Suprapubic skin (tissue), 4 donors: Measurements from ENCODE around the gene SCYGR7. TPM values are rescaled to one million over a fixed set of nuclear protein-coding genes. Genes with fewer than 3 reads are reported as not detected.

ENCODE experiments used
- DNase-seq, 2 donors: peaks; one replicate each; pipeline ENCODE4 v3.0.0-alpha.2; 2019; ENCODE audit warnings: low spot score in 2 of 2
- H3K27ac ChIP-seq: fragments of 200-600 bp; sonication (generic); one replicate; pipeline ENCODE4 v1.5.1; 2019
- H3K27me3 ChIP-seq: fragments of 200-600 bp; sonication (generic); one replicate; pipeline ENCODE4 v1.5.1; 2019
- H3K36me3 ChIP-seq: fragments of 200-600 bp; sonication (generic); one replicate; pipeline ENCODE4 v1.5.1; 2019
- H3K4me1 ChIP-seq: fragments of 200-600 bp; sonication (generic); one replicate; pipeline ENCODE4 v1.5.1; 2019
- H3K4me3 ChIP-seq: fragments of 200-600 bp; sonication (generic); one replicate; pipeline ENCODE4 v1.5.1; 2019; ENCODE audit warnings: mild to moderate bottlenecking
- H3K9me3 ChIP-seq: fragments of 200-600 bp; sonication (generic); one replicate; pipeline ENCODE4 v1.5.1; 2019
- EP300 ChIP-seq: sonication (generic); formaldehyde crosslinking; IDR thresholded peaks from one replicate; pipeline ENCODE4 v1.6.1; 2017; ENCODE audit warnings: antibody characterized with exemption
- POLR2A ChIP-seq, 2 donors: fragments of 450-650 bp; IDR thresholded peaks; one replicate each; pipeline ENCODE4 v1.6.1; 2017; ENCODE audit warnings: antibody characterized with exemption in 2 of 2, mild to moderate bottlenecking in 2 of 2, moderate library complexity in 2 of 2
- POLR2AphosphoS5 ChIP-seq, 3 donors: sonication (generic); formaldehyde crosslinking; IDR thresholded peaks; one replicate each; pipeline ENCODE4 v1.6.1; 2017; ENCODE audit warnings: antibody characterized with exemption in 3 of 3
- WGBS: methylation state at CpG from one replicate; pipeline ENCODE4 v1.1.5; 2018; 5-methylcytosine and 5-hydroxymethylcytosine counted together
- total RNA-seq, 4 donors: library from RNA; depleted of rRNA; stranded (reverse); fragments of >200 nt; gene quantifications; one replicate each; pipeline ENCODE4 v1.1.0, GENCODE V29; 2016
- TF ChIP-seq, protein P1 (sequence below), 2 donors: fragments of 200-600 bp in 1 of 2; fragments of 450-650 bp in 1 of 2; sonication (generic) in 1 of 2; IDR thresholded peaks; one replicate each; pipeline ENCODE4 v1.5.1; 2016 to 2019; ENCODE audit warnings: antibody characterized with exemption in 2 of 2, mild to moderate bottlenecking in 1 of 2, moderate library complexity in 1 of 2

SCYGR7 gene, protein sequence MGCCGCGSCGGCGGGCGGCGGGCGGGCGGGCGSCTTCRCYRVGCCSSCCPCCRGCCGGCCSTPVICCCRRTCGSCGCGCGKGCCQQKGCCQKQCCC
- total RNA-seq = not detected

DNA sequence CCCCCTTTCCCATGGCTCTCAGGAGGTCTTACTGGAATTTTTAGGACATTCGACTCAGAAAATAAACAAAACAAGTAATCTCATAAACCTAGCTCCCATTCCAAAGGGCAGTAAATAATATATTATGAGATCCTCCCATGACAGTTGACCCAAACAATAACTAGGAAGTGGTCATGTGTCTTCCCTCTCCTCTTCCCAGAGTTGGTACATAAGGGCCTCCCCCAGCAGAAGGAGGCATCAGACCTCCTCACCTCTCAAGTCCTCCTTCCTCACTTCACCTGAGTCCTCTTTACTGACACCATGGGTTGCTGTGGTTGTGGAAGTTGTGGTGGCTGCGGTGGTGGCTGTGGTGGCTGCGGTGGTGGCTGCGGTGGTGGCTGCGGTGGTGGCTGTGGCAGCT is at the start of gene SCYGR7:
Gene SCYGR7, plus strand, starts transcription at position 301 of the 400 bp plus-strand sequence. Its CDS starts 0 bp downstream, at position 301.
- no peak for TF ChIP-seq POLR2AphosphoS5 (IDR thresholded peaks at IDR 0.05)
- no peak for TF ChIP-seq POLR2A (IDR thresholded peaks at IDR 0.05)
- TF ChIP-seq EP300 = no peak
- TF ChIP-seq, protein P1, sequence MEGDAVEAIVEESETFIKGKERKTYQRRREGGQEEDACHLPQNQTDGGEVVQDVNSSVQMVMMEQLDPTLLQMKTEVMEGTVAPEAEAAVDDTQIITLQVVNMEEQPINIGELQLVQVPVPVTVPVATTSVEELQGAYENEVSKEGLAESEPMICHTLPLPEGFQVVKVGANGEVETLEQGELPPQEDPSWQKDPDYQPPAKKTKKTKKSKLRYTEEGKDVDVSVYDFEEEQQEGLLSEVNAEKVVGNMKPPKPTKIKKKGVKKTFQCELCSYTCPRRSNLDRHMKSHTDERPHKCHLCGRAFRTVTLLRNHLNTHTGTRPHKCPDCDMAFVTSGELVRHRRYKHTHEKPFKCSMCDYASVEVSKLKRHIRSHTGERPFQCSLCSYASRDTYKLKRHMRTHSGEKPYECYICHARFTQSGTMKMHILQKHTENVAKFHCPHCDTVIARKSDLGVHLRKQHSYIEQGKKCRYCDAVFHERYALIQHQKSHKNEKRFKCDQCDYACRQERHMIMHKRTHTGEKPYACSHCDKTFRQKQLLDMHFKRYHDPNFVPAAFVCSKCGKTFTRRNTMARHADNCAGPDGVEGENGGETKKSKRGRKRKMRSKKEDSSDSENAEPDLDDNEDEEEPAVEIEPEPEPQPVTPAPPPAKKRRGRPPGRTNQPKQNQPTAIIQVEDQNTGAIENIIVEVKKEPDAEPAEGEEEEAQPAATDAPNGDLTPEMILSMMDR (IDR thresholded peaks at IDR 0.05) = no peak
- no peaks in the 10 kb centered on the region for H3K9me3 ChIP-seq
- H3K27me3 ChIP-seq = no peaks in the 10 kb centered on the region
- no peaks in the 10 kb centered on the region for H3K4me1 ChIP-seq
- H3K27ac ChIP-seq = no peak within 1 kb of the TSS
- no peaks in the 10 kb centered on the region for H3K36me3 ChIP-seq
- DNase-seq = no peak
- 99% methylated on average over 5 of the region's 5 CpGs for WGBS
- H3K4me3 ChIP-seq = no peak within 1 kb of the TSS

GRCh38 chr2:227684258-227684657 is 43.9 kb upstream of the SCYGR7 start:
- Histone ChIP-seq H3K4me1 (no peaks in the 10 kb centered on the region), H3K4me3 (no peak overlapping the region), H3K27ac (no peak overlapping the region), H3K36me3 (no peaks in the 10 kb centered on the region), H3K9me3 (no peaks in the 10 kb centered on the region), H3K27me3 (no peaks in the 10 kb centered on the region)
- 62% methylated on average over 5 of the region's 5 CpGs for WGBS
- no peak for DNase-seq
- TF ChIP-seq, protein P1 (IDR thresholded peaks at IDR 0.05) = no peak
- TF ChIP-seq POLR2AphosphoS5 (IDR thresholded peaks at IDR 0.05) (no peak), EP300 (no peak), POLR2A (IDR thresholded peaks at IDR 0.05) (no peak)

GRCh38 chr2:227687189-227687588 is 40.9 kb upstream of the SCYGR7 start:
- TF ChIP-seq POLR2A (IDR thresholded peaks at IDR 0.05) (no peak), EP300 (no peak), POLR2AphosphoS5 (IDR thresholded peaks at IDR 0.05) (no peak)
- TF ChIP-seq, protein P1 (IDR thresholded peaks at IDR 0.05) = no peak
- Histone ChIP-seq H3K36me3 (no peaks in the 10 kb centered on the region), H3K27ac (no peak overlapping the region), H3K27me3 (no peaks in the 10 kb centered on the region), H3K4me1 (no peaks in the 10 kb centered on the region), H3K4me3 (no peak overlapping the region), H3K9me3 (no peaks in the 10 kb centered on the region)
- DNase-seq = no peak
- WGBS = 76% methylated on average over 3 of the region's 3 CpGs

- no peak overlapping the region for H3K4me3 ChIP-seq
- no peaks in the 10 kb centered on the region for H3K9me3 ChIP-seq
- TF ChIP-seq POLR2AphosphoS5 (IDR thresholded peaks at IDR 0.05) = no peak
- TF ChIP-seq, protein P1 (IDR thresholded peaks at IDR 0.05) = no peak
- TF ChIP-seq EP300 = no peak
- no peak for TF ChIP-seq POLR2A (IDR thresholded peaks at IDR 0.05)
- no peaks in the 10 kb centered on the region for H3K36me3 ChIP-seq
- H3K4me1 ChIP-seq = no peaks in the 10 kb centered on the region
- WGBS = 28% methylated on average over 2 of the region's 2 CpGs
- no peaks in the 10 kb centered on the region for H3K27me3 ChIP-seq
- no peak for DNase-seq
- no peak overlapping the region for H3K27ac ChIP-seq
Measured at GRCh38 chr2:227696990-227697679, 31.0 kb upstream of the SCYGR7 start.

DNA sequence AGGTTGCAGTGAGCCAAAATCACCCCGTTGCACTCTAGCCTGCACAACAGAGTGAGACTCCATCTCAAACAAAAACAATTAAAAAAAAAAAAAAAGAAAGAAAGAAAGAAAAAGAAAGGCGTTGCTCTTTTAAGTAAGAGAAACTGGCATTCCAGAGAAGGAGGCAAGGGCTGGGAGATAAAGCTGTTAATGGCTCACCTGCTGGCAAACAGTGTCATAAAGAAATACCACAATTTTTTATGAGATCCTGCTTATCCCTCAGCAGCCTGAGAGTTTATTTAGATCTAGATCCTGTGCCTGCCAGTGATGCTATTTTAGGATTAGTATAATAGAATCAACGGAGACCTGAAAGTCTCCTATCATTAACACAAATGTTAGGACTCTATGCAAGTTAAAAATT is 26.6 kb upstream of the SCYGR7 start:
- Histone ChIP-seq H3K27ac (no peak overlapping the region), H3K36me3 (no peaks in the 10 kb centered on the region), H3K4me3 (no peak overlapping the region), H3K27me3 (no peaks in the 10 kb centered on the region), H3K9me3 (no peaks in the 10 kb centered on the region), H3K4me1 (peaks cover 14% of the 10 kb centered on the region)
- TF ChIP-seq POLR2AphosphoS5 (IDR thresholded peaks at IDR 0.05) (no peak), POLR2A (IDR thresholded peaks at IDR 0.05) (no peak), EP300 (no peak)
- TF ChIP-seq, protein P1 (IDR thresholded peaks at IDR 0.05) = no peak
- DNase-seq = no peak
- 82% methylated on average over 3 of the region's 3 CpGs for WGBS
